HL-60 (cell line): ENCODE data around the gene CNGA4.

Experiments
- CTCF ChIP-seq: IDR thresholded peaks from one replicate; pipeline ENCODE4 v1.5.1; 2011; ENCODE audit warnings: low read length, control low read depth, inconsistent platforms; ENCODE audit not compliant: insufficient read depth
- POLR2AphosphoS5 ChIP-seq: IDR thresholded peaks from 2 replicates; pipeline ENCODE4 v1.6.1; 2012; ENCODE audit warnings: low read depth
- REST ChIP-seq: IDR thresholded peaks from 2 replicates; pipeline ENCODE4 v1.6.1; 2012; ENCODE audit warnings: low read depth; ENCODE audit not compliant: insufficient replicate concordance

GRCh38 chr11:6251990-6252473 lies 13.1 kb downstream of the CNGA4 start:
- no peak for TF ChIP-seq CTCF
- TF ChIP-seq POLR2AphosphoS5: no peak
- no peak for TF ChIP-seq REST
